Measurements from ENCODE around the gene RYR2. TPM values are rescaled to one million over a fixed set of nuclear protein-coding genes. Genes with fewer than 3 reads are reported as not detected.

Gene RYR2
- total RNA-seq, 1 experiment from 2014 or later: 3.4 TPM

DNA sequence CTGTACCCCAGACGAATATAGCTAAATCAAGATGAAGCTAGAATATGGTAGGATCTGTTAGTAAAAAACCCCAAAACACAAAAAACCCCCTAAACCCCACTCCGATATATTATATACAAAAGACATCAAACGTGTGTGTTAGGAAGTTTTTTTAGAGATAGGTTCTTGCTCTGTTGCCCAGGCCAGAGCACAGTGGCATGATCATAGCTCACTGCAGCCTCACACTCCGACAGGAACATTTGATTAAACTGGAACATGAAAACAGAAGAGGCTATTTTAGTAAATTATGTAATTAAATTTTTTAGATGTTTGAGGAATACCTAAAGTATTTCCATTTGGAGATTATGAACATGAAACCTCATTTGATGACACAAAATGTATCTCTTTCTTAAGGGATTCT lies 8.2 kb upstream of the RYR2 start:
- Mint-ChIP-seq H3K36me3 (ENCODE audit: insufficient read depth in 1 of 3, low read depth in 3 of 3) (no peaks in the 10 kb centered on the region; a peak in 1 of 7 replicates), H3K27ac (no peak overlapping the region), H3K9me3 (no peaks in the 10 kb centered on the region), H3K4me1 (peaks cover 24 to 30% of the 10 kb centered on the region in 2 experiments), H3K27me3 (ENCODE audit: low read depth) (peaks cover 3% of the 10 kb centered on the region), H3K4me3 (no peak overlapping the region)
- no CpG with 5 or more reads among the region's 4 CpGs for WGBS (ENCODE audit: extremely low coverage, insufficient read length, low lambda C conversion rate)
- no peak for DNase-seq
- Histone ChIP-seq H3K23me2 (ENCODE audit: insufficient read length, low read depth, low read length, poor library complexity, severe bottlenecking) (no peaks in the 10 kb centered on the region), H2AK5ac (ENCODE audit: insufficient read length, low read length) (no peak overlapping the region), H3K79me1 (ENCODE audit: insufficient read depth, low read depth, low read length, poor library complexity, severe bottlenecking) (no peaks in the 10 kb centered on the region), H3K4ac (ENCODE audit: low read depth, low read length) (no peak overlapping the region), H3K23ac (ENCODE audit: insufficient read length, low read depth, low read length) (no peak overlapping the region), H2BK5ac (ENCODE audit: insufficient read length, low read length) (no peak overlapping the region), H3K9me3 (ENCODE audit: control insufficient read depth, low read depth, low read length) (no peaks in the 10 kb centered on the region), H4K8ac (replicated peaks; ENCODE audit: insufficient read length, low read depth, low read length) (no peak overlapping the region), H2BK20ac (ENCODE audit: low read depth, low read length, poor library complexity, severe bottlenecking) (no peak overlapping the region), H2BK12ac (ENCODE audit: insufficient read length, low read depth, low read length) (no peak overlapping the region), H3K79me2 (ENCODE audit: insufficient read depth, low read length) (no peaks in the 10 kb centered on the region), H4K20me1 (ENCODE audit: control insufficient read depth, insufficient read depth, insufficient read length) (no peaks in the 10 kb centered on the region), H3K4me2 (ENCODE audit: insufficient read depth, insufficient read length, low read length) (no peak overlapping the region), H3K27me3 (ENCODE audit: insufficient read depth, low read length) (no peaks in the 10 kb centered on the region; the same call in 1 of the 2 replicates), H2BK120ac (ENCODE audit: low read depth, low read length, poor library complexity, severe bottlenecking) (no peak overlapping the region), H4K91ac (ENCODE audit: insufficient read length, low read depth, low read length) (no peak overlapping the region), H3K9ac (ENCODE audit: extremely low read depth, insufficient read length, low read length) (no peak overlapping the region), H3T11ph (ENCODE audit: low read length) (no peak overlapping the region), H2BK15ac (ENCODE audit: low read depth, low read length) (no peak overlapping the region), H3K4me1 (ENCODE audit: insufficient read depth, low read length) (peaks cover 9% of the 10 kb centered on the region; the same call in 1 of the 2 replicates), H2AFZ (ENCODE audit: low read length) (no peak overlapping the region), H3K27ac (ENCODE audit: insufficient read length, low read depth, low read length) (no peak overlapping the region), H3K56ac (ENCODE audit: insufficient read length, low read depth, low read length) (no peak overlapping the region), H3K18ac (ENCODE audit: insufficient read length, low read depth, low read length) (no peak overlapping the region), H3K14ac (ENCODE audit: insufficient read depth, low read length) (no peak overlapping the region), H4K5ac (ENCODE audit: insufficient read length, low read depth, low read length) (no peak overlapping the region)
- TF ChIP-seq, protein P1, sequence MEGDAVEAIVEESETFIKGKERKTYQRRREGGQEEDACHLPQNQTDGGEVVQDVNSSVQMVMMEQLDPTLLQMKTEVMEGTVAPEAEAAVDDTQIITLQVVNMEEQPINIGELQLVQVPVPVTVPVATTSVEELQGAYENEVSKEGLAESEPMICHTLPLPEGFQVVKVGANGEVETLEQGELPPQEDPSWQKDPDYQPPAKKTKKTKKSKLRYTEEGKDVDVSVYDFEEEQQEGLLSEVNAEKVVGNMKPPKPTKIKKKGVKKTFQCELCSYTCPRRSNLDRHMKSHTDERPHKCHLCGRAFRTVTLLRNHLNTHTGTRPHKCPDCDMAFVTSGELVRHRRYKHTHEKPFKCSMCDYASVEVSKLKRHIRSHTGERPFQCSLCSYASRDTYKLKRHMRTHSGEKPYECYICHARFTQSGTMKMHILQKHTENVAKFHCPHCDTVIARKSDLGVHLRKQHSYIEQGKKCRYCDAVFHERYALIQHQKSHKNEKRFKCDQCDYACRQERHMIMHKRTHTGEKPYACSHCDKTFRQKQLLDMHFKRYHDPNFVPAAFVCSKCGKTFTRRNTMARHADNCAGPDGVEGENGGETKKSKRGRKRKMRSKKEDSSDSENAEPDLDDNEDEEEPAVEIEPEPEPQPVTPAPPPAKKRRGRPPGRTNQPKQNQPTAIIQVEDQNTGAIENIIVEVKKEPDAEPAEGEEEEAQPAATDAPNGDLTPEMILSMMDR (conservative IDR thresholded peaks at IDR 0.05): no peak
